GM12865 (cell line): ENCODE results near the gene HYCC2.
"Not testable (repeated sequence)": the region's sequence is repeated elsewhere in the genome, so short reads cannot be mapped to it uniquely, and the experiment has no call there.

Source experiments
- DNase-seq: peaks from one replicate; pipeline ENCODE4 v3.0.0; 2010; ENCODE audit warnings: low read depth
- H3K4me3 ChIP-seq: 2 replicates; pipeline ENCODE4 v1.5.1; 2011; ENCODE audit warnings: mild to moderate bottlenecking, low read depth, low read length, control low read depth
- CTCF ChIP-seq: IDR thresholded peaks from 2 replicates; pipeline ENCODE4 v1.5.1; 2011; ENCODE audit warnings: low read length, control low read depth, low read depth, inconsistent platforms; ENCODE audit not compliant: insufficient read depth; ENCODE audit errors: missing control alignments

Gene HYCC2

GRCh38 chr2:201072201-201072530 lies 695 bp upstream of the HYCC2 start:
- no peak for TF ChIP-seq CTCF
- peak overlapping the region; percentile 97 for H3K4me3 ChIP-seq
- no peak for DNase-seq

- peak overlapping the region; percentile 97 for H3K4me3 ChIP-seq
- DNase-seq, result peak; percentile 22
- no peak for TF ChIP-seq CTCF
These were observed 458 bp downstream of the HYCC2 start for GRCh38 chr2:201070948-201071478.

GRCh38 chr2:201064797-201065329 lies 6.6 kb downstream of the HYCC2 start:
- no peak for TF ChIP-seq CTCF
- no peak for DNase-seq
- no peak overlapping the region for H3K4me3 ChIP-seq

- DNase-seq, H3K4me3 ChIP-seq: not testable (repeated sequence)
These were observed 8.0 kb downstream of the HYCC2 start for GRCh38 chr2:201063516-201063915.

GRCh38 chr2:201059961-201060755 lies 11.3 kb downstream of the HYCC2 start:
- DNase-seq, result peak; percentile 12
- H3K4me3 ChIP-seq, result no peak overlapping the region

GRCh38 chr2:201058914-201059313 lies 12.6 kb downstream of the HYCC2 start:
- TF ChIP-seq CTCF, result no peak
- DNase-seq, result no peak
- H3K4me3 ChIP-seq, result no peak overlapping the region

More at GRCh38 chr2:201059961-201060755, 11.3 kb downstream of the HYCC2 start:
- TF ChIP-seq CTCF, result no peak

- DNase-seq, result no peak
These were observed 13.7 kb downstream of the HYCC2 start for GRCh38 chr2:201057715-201058248.

More at GRCh38 chr2:201057715-201058248, 13.7 kb downstream of the HYCC2 start:
- no peak for TF ChIP-seq CTCF
- no peak overlapping the region for H3K4me3 ChIP-seq
